AG09309 (cell line): ENCODE measurements around the gene TRAPPC12.
"Not testable (repeated sequence)": the region's sequence is repeated elsewhere in the genome, so short reads cannot be mapped to it uniquely, and the experiment has no call there.

Experiments used
- DNase-seq: peaks from one replicate; pipeline ENCODE4 v3.0.0-alpha.2; 2010; ENCODE audit warnings: low read depth
- H3K4me3 ChIP-seq: 2 replicates; pipeline ENCODE4 v1.5.1; 2011; ENCODE audit warnings: mild to moderate bottlenecking, low read depth, low read length, moderate library complexity; ENCODE audit not compliant: control insufficient read depth
- CTCF ChIP-seq: IDR thresholded peaks from 2 replicates; pipeline ENCODE4 v1.5.1; 2011; ENCODE audit warnings: mild to moderate bottlenecking, low read depth, low read length, inconsistent platforms; ENCODE audit not compliant: insufficient read depth, control insufficient read depth; ENCODE audit errors: missing control alignments

The TRAPPC12 gene

GRCh38 chr2:3488855-3489763 lies 109.6 kb downstream of the TRAPPC12 start:
- no peak for TF ChIP-seq CTCF
- no peak overlapping the region for H3K4me3 ChIP-seq
- DNase-seq, result no peak

- DNase-seq, result no peak
- no peak for TF ChIP-seq CTCF
- no peak overlapping the region for H3K4me3 ChIP-seq
Observed at GRCh38 chr2:3489764-3490115, 110.2 kb downstream of the TRAPPC12 start.

- no peak for TF ChIP-seq CTCF
- no peak overlapping the region for H3K4me3 ChIP-seq
- no peak for DNase-seq
Observed at GRCh38 chr2:3490191-3491170, 111.0 kb downstream of the TRAPPC12 start.

GRCh38 chr2:3491306-3491705 lies 111.8 kb downstream of the TRAPPC12 start:
- DNase-seq, result no peak
- H3K4me3 ChIP-seq, result no peak overlapping the region
- TF ChIP-seq CTCF, result no peak

- no peak overlapping the region for H3K4me3 ChIP-seq
- TF ChIP-seq CTCF, result no peak
- no peak for DNase-seq
Observed at GRCh38 chr2:3491716-3492474, 112.4 kb downstream of the TRAPPC12 start.

GRCh38 chr2:3492475-3492787 lies 112.9 kb downstream of the TRAPPC12 start:
- not testable (repeated sequence) for DNase-seq, H3K4me3 ChIP-seq
